GM12891 (cell line): ENCODE measurements around the gene MLC1.

Source experiments
- PAX5 ChIP-seq: IDR thresholded peaks from 2 replicates; pipeline ENCODE4 v1.6.1; 2011; ENCODE audit warnings: low read length, moderate library complexity, mild to moderate bottlenecking; ENCODE audit not compliant: insufficient read depth, severe bottlenecking
- POLR2A ChIP-seq: IDR thresholded peaks from 2 replicates; pipeline ENCODE4 v1.6.1; 2011; ENCODE audit warnings: low read depth, low read length, control low read depth
- POLR2AphosphoS5 ChIP-seq: IDR thresholded peaks from 2 replicates; pipeline ENCODE4 v1.6.1; 2011; ENCODE audit warnings: low read depth, low read length, control low read depth
- POU2F2 ChIP-seq: IDR thresholded peaks from 2 replicates; pipeline ENCODE4 v1.6.1; 2011; ENCODE audit warnings: low read depth, mild to moderate bottlenecking, control low read depth, low read length, moderate library complexity
- SPI1 ChIP-seq: IDR thresholded peaks from 2 replicates; pipeline ENCODE4 v1.6.1; 2011; ENCODE audit warnings: low read depth, low read length, control low read depth
- TAF1 ChIP-seq: IDR thresholded peaks from 2 replicates; pipeline ENCODE4 v1.6.1; 2011; ENCODE audit warnings: low read depth, low read length, control low read depth

GRCh38 chr22:50082961-50083461 lies 2.2 kb downstream of the MLC1 start:
- no peak for TF ChIP-seq POLR2A
- no peak for TF ChIP-seq POLR2AphosphoS5
- TF ChIP-seq TAF1 = no peak
- no peak for TF ChIP-seq SPI1
- TF ChIP-seq PAX5 = no peak
- no peak for TF ChIP-seq POU2F2
